Esophagus squamous epithelium (tissue), 4 donors: Measurements from ENCODE around the gene GSG1L.

Experiments used
- CTCF ChIP-seq, 6 experiments: fragments of 450-650 bp in 4 of 6; fragments of 200-600 bp in 2 of 6; sonication (generic) in 2 of 6; IDR thresholded peaks; one replicate each; pipeline ENCODE4 v1.5.1; 2016 to 2019; ENCODE audit warnings: antibody characterized with exemption in 6 of 6, mild to moderate bottlenecking in 4 of 6, moderate library complexity in 4 of 6
- POLR2A ChIP-seq, 4 donors: fragments of 450-650 bp; IDR thresholded peaks; one replicate each; pipeline ENCODE4 v1.6.1; 2017; ENCODE audit warnings: antibody characterized with exemption in 4 of 4, mild to moderate bottlenecking in 4 of 4, moderate library complexity in 3 of 4

GRCh38 chr16:27892879-27893278 is 170.6 kb downstream of the GSG1L start:
- TF ChIP-seq POLR2A (IDR thresholded peaks at IDR 0.05): no peak
- no peak for TF ChIP-seq CTCF (IDR thresholded peaks at IDR 0.05)
